ENCODE measurements around the gene ZCCHC14.

DNA sequence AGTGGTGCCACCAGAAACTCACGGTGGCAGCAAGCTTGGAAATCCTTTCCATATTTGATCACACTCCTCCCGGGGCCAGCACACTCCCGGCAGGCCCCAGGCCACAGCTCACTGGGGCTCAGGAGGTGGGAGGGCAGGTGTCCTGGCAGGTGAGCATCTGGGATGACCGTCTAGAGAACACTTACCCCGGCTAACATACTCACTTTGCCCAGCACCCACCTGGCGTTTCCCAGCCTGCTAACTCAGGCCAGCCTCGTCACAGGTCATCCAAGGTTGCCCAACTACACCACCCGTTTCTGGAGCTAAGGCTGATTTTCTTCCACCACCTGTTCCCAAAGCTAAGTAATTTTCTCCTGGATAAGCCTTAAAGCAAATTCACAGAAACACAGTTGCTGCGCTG lies 134.1 kb downstream of the ZCCHC14 start:
- TF ChIP-seq, protein P1, sequence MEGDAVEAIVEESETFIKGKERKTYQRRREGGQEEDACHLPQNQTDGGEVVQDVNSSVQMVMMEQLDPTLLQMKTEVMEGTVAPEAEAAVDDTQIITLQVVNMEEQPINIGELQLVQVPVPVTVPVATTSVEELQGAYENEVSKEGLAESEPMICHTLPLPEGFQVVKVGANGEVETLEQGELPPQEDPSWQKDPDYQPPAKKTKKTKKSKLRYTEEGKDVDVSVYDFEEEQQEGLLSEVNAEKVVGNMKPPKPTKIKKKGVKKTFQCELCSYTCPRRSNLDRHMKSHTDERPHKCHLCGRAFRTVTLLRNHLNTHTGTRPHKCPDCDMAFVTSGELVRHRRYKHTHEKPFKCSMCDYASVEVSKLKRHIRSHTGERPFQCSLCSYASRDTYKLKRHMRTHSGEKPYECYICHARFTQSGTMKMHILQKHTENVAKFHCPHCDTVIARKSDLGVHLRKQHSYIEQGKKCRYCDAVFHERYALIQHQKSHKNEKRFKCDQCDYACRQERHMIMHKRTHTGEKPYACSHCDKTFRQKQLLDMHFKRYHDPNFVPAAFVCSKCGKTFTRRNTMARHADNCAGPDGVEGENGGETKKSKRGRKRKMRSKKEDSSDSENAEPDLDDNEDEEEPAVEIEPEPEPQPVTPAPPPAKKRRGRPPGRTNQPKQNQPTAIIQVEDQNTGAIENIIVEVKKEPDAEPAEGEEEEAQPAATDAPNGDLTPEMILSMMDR (IDR thresholded peaks at IDR 0.05) = no peak
- TF ChIP-seq ZFX (IDR thresholded peaks at IDR 0.05; ENCODE audit: borderline replicate concordance) = no peak

Data from 22Rv1 (cell line).